Measurements from ENCODE around the gene HOXD11.

Gene HOXD11

GRCh38 chr2:176112375-176113302 lies 5.6 kb downstream of the HOXD11 start:
- no peak overlapping the region for H3K27ac ChIP-seq
- TF ChIP-seq CTCF (conservative IDR thresholded peaks at IDR 0.05): no peak

GRCh38 chr2:176114120-176114929 lies 7.2 kb downstream of the HOXD11 start:
- TF ChIP-seq CTCF (conservative IDR thresholded peaks at IDR 0.05): no peak
- no peak overlapping the region for H3K27ac ChIP-seq

GRCh38 chr2:176114930-176115625 lies 8.0 kb downstream of the HOXD11 start:
- H3K27ac ChIP-seq: no peak overlapping the region
- TF ChIP-seq CTCF (conservative IDR thresholded peaks at IDR 0.05): no peak

- no peak within 1 kb of the TSS for H3K27ac ChIP-seq
- TF ChIP-seq CTCF (conservative IDR thresholded peaks at IDR 0.05): no peak
Measured at GRCh38 chr2:176115883-176116813, 9.1 kb downstream of the HOXD11 start, which contains the start of gene HOXD10. Gene HOXD10, plus strand, starts transcription at chr2:176116778. Its CDS starts 56 bp downstream, at chr2:176116834.

- no peak for TF ChIP-seq CTCF (conservative IDR thresholded peaks at IDR 0.05)
Measured at GRCh38 chr2:176117162-176117822, 10.2 kb downstream of the HOXD11 start.

GRCh38 chr2:176117823-176118371 lies 10.8 kb downstream of the HOXD11 start:
- no peak for TF ChIP-seq CTCF (conservative IDR thresholded peaks at IDR 0.05)
- no peak overlapping the region for H3K27ac ChIP-seq

More at GRCh38 chr2:176117162-176117822, 10.2 kb downstream of the HOXD11 start:
- no peak overlapping the region for H3K27ac ChIP-seq
